DMS53 treated with DMSO at 0.1 percent for 48 hours (cell line): ENCODE measurements around the gene EYA3.
A peak's percentile ranks its signal among the peaks of the same experiment; 100 is the strongest.

Experiments used
- DNase-seq: peaks from one replicate; lab custom pipeline; 2025; ENCODE audit not compliant: unreplicated experiment; lab: John Stamatoyannopoulos, UW

Gene EYA3

GRCh38 chr1:27972141-27972540 is 116.3 kb downstream of the EYA3 start:
- DNase-seq: no peak

GRCh38 chr1:27971674-27972073 is 116.7 kb downstream of the EYA3 start:
- DNase-seq: no peak

- no peak for DNase-seq
These were observed 118.0 kb downstream of the EYA3 start for GRCh38 chr1:27970401-27970800.

- DNase-seq: no peak
These were observed 119.7 kb downstream of the EYA3 start for GRCh38 chr1:27968692-27969091.

- no peak for DNase-seq
These were observed 120.4 kb downstream of the EYA3 start for GRCh38 chr1:27967884-27968466.

GRCh38 chr1:27967106-27967883 is 121.1 kb downstream of the EYA3 start:
- no peak for DNase-seq

- DNase-seq: no peak
These were observed 121.9 kb downstream of the EYA3 start for GRCh38 chr1:27966402-27967105.

- no peak for DNase-seq
These were observed 125.0 kb downstream of the EYA3 start for GRCh38 chr1:27963393-27963792.

GRCh38 chr1:27961646-27962221 is 126.7 kb downstream of the EYA3 start:
- no peak for DNase-seq

- no peak for DNase-seq
These were observed 127.4 kb downstream of the EYA3 start for GRCh38 chr1:27960762-27961645.

- peak; percentile 82 for DNase-seq
These were observed 128.4 kb downstream of the EYA3 start, which contains the start of gene XKR8 for GRCh38 chr1:27959792-27960603. Gene XKR8 (plus strand): TSS chr1:27959973. CDS start chr1:27960070, 97 bp downstream.

- no peak for DNase-seq
These were observed 129.9 kb downstream of the EYA3 start for GRCh38 chr1:27958513-27958912.

GRCh38 chr1:27957655-27958054 is 130.8 kb downstream of the EYA3 start:
- DNase-seq: no peak

- DNase-seq: no peak
These were observed 131.6 kb downstream of the EYA3 start for GRCh38 chr1:27956761-27957160.

GRCh38 chr1:27955076-27955475 is 133.3 kb downstream of the EYA3 start:
- no peak for DNase-seq

- no peak for DNase-seq
These were observed 134.2 kb downstream of the EYA3 start for GRCh38 chr1:27954186-27954585.

GRCh38 chr1:27952147-27952546 is 136.3 kb downstream of the EYA3 start:
- no peak for DNase-seq

- no peak for DNase-seq
These were observed 137.0 kb downstream of the EYA3 start for GRCh38 chr1:27951396-27951795.

- no peak for DNase-seq
These were observed 139.4 kb downstream of the EYA3 start for GRCh38 chr1:27949027-27949426.

GRCh38 chr1:27945020-27945419 is 143.4 kb downstream of the EYA3 start:
- no peak for DNase-seq
